Left lung (tissue), 14 donors: ENCODE data around the gene PSMC3IP. TPM values are rescaled to one million over a fixed set of nuclear protein-coding genes. Genes with fewer than 3 reads are reported as not detected.
"Not testable (repeated sequence)": the region's sequence is repeated elsewhere in the genome, so short reads cannot be mapped to it uniquely, and the experiment has no call there.

Experiments used
- ATAC-seq: fragments of 200-7000 bp; cut with Tn5 transposase; one replicate; pipeline ENCODE4 v1.9.1; 2020; ENCODE audit warnings: moderate library complexity
- DNase-seq, 4 donors: peaks; one replicate each; pipeline ENCODE4 v3.0.0-alpha.2; 2013 to 2020
- H3K27ac ChIP-seq, 2 donors: fragments of 200-600 bp; sonication (generic) in 1 of 2; one replicate each; pipeline versions ENCODE4 v1.5.0 to v1.8.0; 2020 to 2021
- H3K27me3 ChIP-seq, 2 donors: fragments of 200-600 bp; sonication (generic) in 1 of 2; one replicate each; pipeline versions ENCODE4 v1.5.0 to v1.8.0; 2020 to 2021
- H3K36me3 ChIP-seq, 2 donors: fragments of 200-600 bp; sonication (generic) in 1 of 2; one replicate each; pipeline versions ENCODE4 v1.5.0 to v1.8.0; 2020 to 2021
- H3K4me1 ChIP-seq, 2 donors: fragments of 200-600 bp; one replicate each; pipeline ENCODE4 v1.8.0; 2021
- H3K4me3 ChIP-seq, 2 donors: fragments of 200-600 bp; sonication (generic) in 1 of 2; one replicate each; pipeline versions ENCODE4 v1.5.0 to v1.8.0; 2020 to 2021; ENCODE audit warnings: mild to moderate bottlenecking in 1 of 2
- H3K9me3 ChIP-seq, 2 donors: fragments of 200-600 bp; sonication (generic) in 1 of 2; one replicate each; pipeline versions ENCODE4 v1.5.0 to v1.8.0; 2020 to 2021
- intact Hi-C, 2 donors: fragments of 100-400 bp; cut with DNase I; formaldehyde crosslinking; loops; one replicate each; pipeline versions ENCODE4 v1.11.2 to v1.14.2; 2022
- long read RNA-seq, 12 donors: library from polyadenylated mRNA in 2 of 12; unstranded in 2 of 12; transcript quantifications; one replicate each; pipeline ENCODE4 v2.0.0 and lab custom pipeline, GENCODE V29; 2019 to 2026
- polyA plus RNA-seq, 6 donors: library from polyadenylated mRNA; unstranded; fragments of 120-200 nt; gene quantifications; one replicate each; pipeline ENCODE4 v1.2.1, GENCODE V29; 2013; ENCODE audit not compliant: insufficient read length in 6 of 6
- total RNA-seq, 2 donors: library from RNA; stranded (reverse); fragmentation: NEBNext Ultra II Directional; extraction: Animal tissue kit (Norgen Biotek cat#: 25700); gene quantifications; one replicate each; pipeline ENCODE4 v1.2.1, GENCODE V29; 2021
- TF ChIP-seq, protein P1 (sequence below), 2 donors: fragments of 200-600 bp; sonication (generic) in 1 of 2; IDR thresholded peaks; one replicate each; pipeline versions ENCODE4 v1.5.0 to v1.8.0; 2021; ENCODE audit warnings: antibody characterized with exemption in 2 of 2
- donor health status: DM: no; HTN: yes; CAD: no.
- donor health status: DM: no; HTN: no; CAD: no.

The PSMC3IP gene, protein sequence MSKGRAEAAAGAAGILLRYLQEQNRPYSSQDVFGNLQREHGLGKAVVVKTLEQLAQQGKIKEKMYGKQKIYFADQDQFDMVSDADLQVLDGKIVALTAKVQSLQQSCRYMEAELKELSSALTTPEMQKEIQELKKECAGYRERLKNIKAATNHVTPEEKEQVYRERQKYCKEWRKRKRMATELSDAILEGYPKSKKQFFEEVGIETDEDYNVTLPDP
- total RNA-seq (1 to 10 TPM; 6.5 to 7.7 TPM), polyA plus RNA-seq (10 to 100 TPM; 15.9 to 21.4 (median 19.3) TPM)
- long read RNA-seq, donor 1, partial matches to known transcripts = 0 of 1 reads
- long read RNA-seq, donor 1, other reads (novel, unspliced or antisense) = 0 of 1 reads
- long read RNA-seq, donor 2, partial matches to known transcripts = 0 of 3 reads
- long read RNA-seq, donor 2, other reads (novel, unspliced or antisense) = 0 of 3 reads
- long read RNA-seq, donor 3, transcript PSMC3IP-202 (8 exons, 1,416 nt) = major isoform, 5 of 9 reads
- long read RNA-seq, donor 3, partial matches to known transcripts = 0 of 9 reads
- long read RNA-seq, donor 3, other reads (novel, unspliced or antisense) = 0 of 9 reads
- long read RNA-seq, donor 4, partial matches to known transcripts = 0 of 6 reads
- long read RNA-seq, donor 4, other reads (novel, unspliced or antisense) = 0 of 6 reads
- long read RNA-seq, donor 5, partial matches to known transcripts = 0 of 3 reads
- long read RNA-seq, donor 5, other reads (novel, unspliced or antisense) = 0 of 3 reads
- long read RNA-seq, donor 6, partial matches to known transcripts = 0 of 6 reads
- long read RNA-seq, donor 6, other reads (novel, unspliced or antisense) = 0 of 6 reads
- long read RNA-seq, donor 7, partial matches to known transcripts = 0 of 1 reads
- long read RNA-seq, donor 7, other reads (novel, unspliced or antisense) = 0 of 1 reads
- long read RNA-seq, donor 8, partial matches to known transcripts = 0 of 4 reads
- long read RNA-seq, donor 8, other reads (novel, unspliced or antisense) = 0 of 4 reads
- long read RNA-seq, donor 9 = 0 reads
- long read RNA-seq, donor 10 = 0 reads
- long read RNA-seq, donor 11 = 0 reads
- long read RNA-seq, donor 12, transcript PSMC3IP-202 (8 exons, 1,416 nt) = major isoform, 5 of 6 reads
- long read RNA-seq, donor 12, partial matches to known transcripts = 0 of 6 reads
- long read RNA-seq, donor 12, other reads (novel, unspliced or antisense) = 0 of 6 reads

DNA sequence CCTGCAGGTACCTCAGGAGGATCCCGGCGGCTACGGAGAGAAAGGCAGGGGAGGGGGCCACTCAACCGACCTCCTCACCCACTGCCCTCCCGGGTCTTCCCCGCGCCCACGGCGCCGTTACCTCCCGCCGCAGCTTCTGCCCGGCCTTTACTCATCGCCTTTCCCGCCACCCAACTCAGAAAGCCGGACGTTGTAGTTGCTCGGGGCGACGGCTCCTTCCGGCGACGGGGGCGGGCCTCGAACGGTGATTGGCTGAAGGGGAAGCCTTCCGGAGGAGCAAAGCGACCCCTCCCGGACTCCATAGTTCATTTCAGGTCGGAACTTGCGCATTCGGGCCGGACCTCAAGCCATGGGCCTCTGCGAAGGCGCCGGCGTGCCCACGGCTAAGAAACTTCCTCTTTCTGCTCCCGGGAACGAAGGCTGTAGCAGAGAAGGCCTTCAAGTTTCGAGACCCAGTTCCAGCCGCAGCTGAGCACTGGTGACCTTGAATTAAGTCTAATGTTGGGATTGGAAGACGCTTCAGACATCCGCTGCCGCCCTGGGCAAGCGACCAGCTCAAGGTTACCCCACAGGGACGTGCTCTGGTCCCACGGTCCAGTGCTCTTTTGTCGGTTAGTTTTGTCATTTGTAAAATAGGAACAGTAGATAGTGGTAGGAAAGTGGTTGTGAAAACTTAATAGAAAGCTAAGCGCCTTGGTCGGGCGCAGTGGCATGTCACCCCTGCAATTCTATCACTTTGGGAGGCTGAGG, at the start of gene PSMC3IP:
PSMC3IP (minus strand) TSS at position 198 of the 750 bp plus-strand sequence; CDS start at position 155, 43 bp downstream.
- peak; percentile 97 for ATAC-seq
- Histone ChIP-seq H3K4me1 (peaks cover 11 to 28% of the 10 kb centered on the region in 2 donors), H3K36me3 (peaks cover 0 to 59% of the 10 kb centered on the region in 2 donors), H3K4me3 (peak within 1 kb of the TSS; percentile 68 to 73), H3K27ac (peak within 1 kb of the TSS; percentile 90 to 98), H3K9me3 (no peaks in the 10 kb centered on the region), H3K27me3 (no peaks in the 10 kb centered on the region)
- peak; percentile 94 to 97 (median 96) for DNase-seq
- intact Hi-C loops = loop anchor here in 1 of 2 donors (5.0 kb wide), 1 partner anchor 100 kb away; the partner anchor contains the start of gene PLEKHH3
- TF ChIP-seq, protein P1, sequence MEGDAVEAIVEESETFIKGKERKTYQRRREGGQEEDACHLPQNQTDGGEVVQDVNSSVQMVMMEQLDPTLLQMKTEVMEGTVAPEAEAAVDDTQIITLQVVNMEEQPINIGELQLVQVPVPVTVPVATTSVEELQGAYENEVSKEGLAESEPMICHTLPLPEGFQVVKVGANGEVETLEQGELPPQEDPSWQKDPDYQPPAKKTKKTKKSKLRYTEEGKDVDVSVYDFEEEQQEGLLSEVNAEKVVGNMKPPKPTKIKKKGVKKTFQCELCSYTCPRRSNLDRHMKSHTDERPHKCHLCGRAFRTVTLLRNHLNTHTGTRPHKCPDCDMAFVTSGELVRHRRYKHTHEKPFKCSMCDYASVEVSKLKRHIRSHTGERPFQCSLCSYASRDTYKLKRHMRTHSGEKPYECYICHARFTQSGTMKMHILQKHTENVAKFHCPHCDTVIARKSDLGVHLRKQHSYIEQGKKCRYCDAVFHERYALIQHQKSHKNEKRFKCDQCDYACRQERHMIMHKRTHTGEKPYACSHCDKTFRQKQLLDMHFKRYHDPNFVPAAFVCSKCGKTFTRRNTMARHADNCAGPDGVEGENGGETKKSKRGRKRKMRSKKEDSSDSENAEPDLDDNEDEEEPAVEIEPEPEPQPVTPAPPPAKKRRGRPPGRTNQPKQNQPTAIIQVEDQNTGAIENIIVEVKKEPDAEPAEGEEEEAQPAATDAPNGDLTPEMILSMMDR (IDR thresholded peaks at IDR 0.05) = peak; percentile 13 to 35

DNA sequence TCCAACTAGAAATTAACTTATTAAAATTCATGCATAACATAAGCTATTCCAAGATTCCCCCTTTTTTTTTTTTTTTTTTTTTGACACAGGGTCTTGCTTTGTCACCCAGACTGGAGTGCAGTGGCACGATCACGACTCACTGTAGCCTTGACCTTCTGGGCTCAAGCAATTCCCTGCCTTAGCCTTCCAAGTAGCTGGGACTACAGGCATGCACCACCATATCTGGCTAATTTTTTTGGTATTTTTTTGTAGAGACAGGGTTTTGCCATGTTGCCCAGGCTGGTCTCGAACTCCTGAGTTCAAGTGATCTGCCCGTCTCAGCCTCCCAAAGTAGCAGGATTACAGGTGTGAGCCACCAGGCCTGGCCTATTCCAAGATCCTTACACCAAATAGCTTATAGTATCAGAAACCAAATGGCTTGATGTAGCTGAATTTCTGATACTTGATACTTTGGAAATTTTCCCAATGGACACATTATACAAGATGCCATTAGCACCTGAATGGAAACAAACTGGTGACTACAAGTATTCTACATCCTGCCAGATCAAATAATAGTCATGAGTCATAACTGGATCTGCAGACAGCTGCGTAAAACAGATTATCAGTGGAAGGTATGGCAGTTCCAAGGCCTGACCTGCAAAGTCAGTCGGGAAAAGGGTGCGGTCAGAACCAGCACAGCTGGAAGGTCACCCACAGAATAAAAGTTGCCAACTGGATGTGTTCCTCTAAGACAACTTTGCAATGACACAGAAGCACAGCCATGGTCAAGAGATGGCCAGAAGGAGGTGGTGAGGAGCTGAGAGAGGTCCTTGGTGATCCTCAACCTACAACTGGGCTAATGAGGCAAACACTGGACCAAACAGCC, 46.4 kb upstream of the PSMC3IP start:
- ATAC-seq = peak; percentile 81
- DNase-seq = no peak
- no peak overlapping the region for H3K4me3 ChIP-seq
- intact Hi-C loops = no loop called here
- H3K4me1 ChIP-seq = peaks cover 0 to 2% of the 10 kb centered on the region in 2 donors
- H3K27ac ChIP-seq = no peak overlapping the region
- TF ChIP-seq, protein P1 (IDR thresholded peaks at IDR 0.05) = no peak
- no peaks in the 10 kb centered on the region for H3K27me3 ChIP-seq
- H3K36me3 ChIP-seq = no peaks in the 10 kb centered on the region
- H3K9me3 ChIP-seq = no peaks in the 10 kb centered on the region

GRCh38 chr17:42623271-42623670, 45.7 kb upstream of the PSMC3IP start:
- Histone ChIP-seq H3K9me3 (no peaks in the 10 kb centered on the region), H3K4me3 (no peak overlapping the region), H3K27ac (no peak overlapping the region), H3K36me3 (no peaks in the 10 kb centered on the region), H3K4me1 (no peaks in the 10 kb centered on the region), H3K27me3 (no peaks in the 10 kb centered on the region)
- intact Hi-C loops = no loop called here
- ATAC-seq (no peak), DNase-seq (no peak)
- TF ChIP-seq, protein P1 (IDR thresholded peaks at IDR 0.05) = no peak

DNA sequence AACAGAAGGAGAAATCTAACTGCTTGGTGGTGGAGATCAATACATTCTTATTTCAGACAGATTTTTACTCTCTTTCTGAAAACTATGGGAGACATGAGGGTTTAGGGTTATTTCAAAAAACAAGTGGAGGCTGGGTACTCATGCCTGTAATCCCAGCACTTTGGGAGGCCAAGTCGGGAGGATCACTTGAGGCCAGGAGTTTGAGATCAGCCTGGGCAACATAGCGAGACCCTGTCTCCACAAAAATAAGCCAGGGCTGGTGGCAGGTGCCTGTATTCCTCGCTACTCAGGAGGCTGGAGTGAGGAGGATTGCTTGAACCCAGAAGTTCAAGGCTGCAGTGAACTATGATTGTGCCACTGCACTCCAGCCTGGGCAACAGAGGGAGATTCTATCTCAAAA, 44.5 kb upstream of the PSMC3IP start:
- H3K27me3 ChIP-seq, H3K4me3 ChIP-seq, ATAC-seq, H3K27ac ChIP-seq, H3K9me3 ChIP-seq, H3K4me1 ChIP-seq, intact Hi-C loops, H3K36me3 ChIP-seq, DNase-seq: not testable (repeated sequence)
